ENCODE results near the gene DOCK11.
"Not testable (repeated sequence)": the region's sequence is repeated elsewhere in the genome, so short reads cannot be mapped to it uniquely, and the experiment has no call there.

GRCh38 chrX:118482384-118482783 is 13.2 kb upstream of the DOCK11 start:
- not testable (repeated sequence) for TF ChIP-seq POLR2AphosphoS5 (IDR thresholded peaks at IDR 0.05; ENCODE audit: low read depth, low read length); POLR2A (IDR thresholded peaks at IDR 0.05; ENCODE audit: low read depth, low read length); TAF1 (IDR thresholded peaks at IDR 0.05; ENCODE audit: borderline replicate concordance, low read depth, low read length)
